Activated effector memory CD4-positive, alpha-beta T cell treated with anti-CD3 and anti-CD28 coated beads, Interleukin-2, amount 50 U/mL, for 16 hours (primary cell): Measurements from ENCODE around the gene HDAC1.

Experiments
- DNase-seq: peaks from one replicate; pipeline ENCODE4 v3.0.0-alpha.2; 2020

The HDAC1 gene

DNA sequence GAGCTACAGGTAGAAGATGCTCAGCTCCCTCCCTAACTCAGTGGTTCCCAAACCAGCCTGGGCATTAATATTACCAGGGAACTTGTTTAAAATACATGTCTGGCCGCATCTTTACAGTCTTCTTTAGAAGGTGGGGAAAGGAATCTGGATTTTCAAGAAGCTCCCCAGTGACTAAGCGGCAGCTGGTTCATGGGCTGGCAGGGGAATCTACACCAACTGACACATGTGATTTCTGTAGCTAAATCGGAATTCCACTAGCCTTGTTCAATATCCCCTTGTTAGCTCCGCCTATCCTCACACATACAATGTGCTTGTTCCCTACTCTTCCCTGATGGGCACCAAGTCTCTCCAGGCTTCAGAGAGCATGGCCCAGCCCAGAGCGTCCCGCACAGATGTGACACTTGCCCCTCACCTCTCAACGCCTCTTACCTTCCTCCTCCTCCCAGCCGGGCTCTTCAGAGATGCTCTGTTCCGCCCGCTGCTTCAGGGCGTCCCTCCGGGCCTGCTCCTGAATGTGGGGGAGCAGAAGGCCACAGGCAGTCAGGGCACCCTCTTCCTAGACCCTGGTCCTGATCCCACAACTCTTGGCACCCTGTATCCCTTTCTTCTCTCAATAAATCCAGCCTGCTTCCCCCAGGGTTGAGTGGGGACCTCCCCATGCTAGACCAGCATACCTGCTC, 85.8 kb downstream of the HDAC1 start:
- no peak for DNase-seq

DNA sequence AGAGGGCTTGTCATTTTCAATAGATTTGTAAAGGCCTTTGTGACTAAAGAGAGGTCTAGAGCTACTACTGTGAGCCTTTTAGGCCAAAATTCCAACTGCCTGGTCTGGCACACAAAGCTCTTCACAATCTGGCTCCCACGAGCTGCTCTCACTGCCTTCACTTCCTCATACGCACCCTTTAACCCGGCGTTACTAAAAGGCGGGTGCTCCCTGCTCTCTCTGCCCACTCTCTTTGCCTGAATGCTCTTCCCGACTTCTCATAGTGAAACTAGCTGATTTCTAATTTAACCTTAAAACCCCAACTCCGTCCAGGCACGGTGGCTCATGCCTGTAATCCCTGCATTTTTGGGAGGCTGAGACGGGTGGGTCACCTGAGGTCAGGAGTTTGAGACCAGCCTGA, 88.2 kb downstream of the HDAC1 start:
- no peak for DNase-seq
